ENCODE measurements around the gene RFXAP.

- no peak for TF ChIP-seq TAF1 (IDR thresholded peaks at IDR 0.05; ENCODE audit: borderline replicate concordance, insufficient read depth, low read length)
- TF ChIP-seq POLR2AphosphoS5 (IDR thresholded peaks at IDR 0.05; ENCODE audit: low read depth, low read length): no peak
- TF ChIP-seq REST (IDR thresholded peaks at IDR 0.05; ENCODE audit: insufficient read depth in 1 of 2, low read depth in 2 of 2, low read length in 2 of 2): no peak
- no peak for TF ChIP-seq FOXP2 (optimal IDR thresholded peaks at IDR 0.05; ENCODE audit: borderline replicate concordance, extremely low read depth, extremely low read length, insufficient read depth)
These were observed 43.7 kb downstream of the RFXAP start for GRCh38 chr13:36862722-36863121.
